GM18498 (cell line): ENCODE results near the gene ATP11A.

Source experiments
- ATAC-seq: cut with Tn5 transposase; IDR thresholded peaks from one replicate; pipeline ENCODE4 v1.9.1; 2021; ENCODE audit warnings: mild to moderate bottlenecking, moderate library complexity; ENCODE audit not compliant: unreplicated experiment

The ATP11A gene

DNA sequence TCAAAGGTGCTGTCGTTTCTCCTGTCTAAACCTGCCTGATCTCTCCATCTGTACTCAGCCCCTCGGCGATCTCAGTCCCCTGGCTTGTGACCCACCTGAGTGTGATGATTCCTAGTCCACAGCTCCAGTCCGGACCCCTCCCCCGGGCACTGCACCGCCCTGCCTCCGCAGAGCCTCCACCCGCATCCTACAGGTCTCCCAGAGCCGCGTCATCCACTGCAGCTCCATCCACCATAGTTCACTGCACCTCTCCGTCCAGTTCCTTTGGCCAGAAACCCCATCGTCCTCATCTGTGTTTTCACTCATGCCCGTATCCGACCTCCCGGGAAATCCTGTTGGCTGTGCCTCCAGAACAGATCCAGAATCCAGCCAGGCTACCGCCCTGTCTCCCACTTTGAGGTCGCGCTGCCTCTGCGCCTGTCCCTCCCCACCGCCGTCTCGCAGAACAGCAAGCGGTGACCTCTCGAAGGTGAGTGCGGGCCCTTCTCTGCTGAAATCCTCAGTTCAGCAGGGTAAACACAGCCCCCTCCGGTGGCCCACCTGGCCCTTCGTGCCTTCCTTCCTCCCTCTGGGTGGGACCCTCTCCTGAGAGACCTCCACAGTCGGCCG lies 227.3 kb downstream of the ATP11A start:
- ATAC-seq: no peak

DNA sequence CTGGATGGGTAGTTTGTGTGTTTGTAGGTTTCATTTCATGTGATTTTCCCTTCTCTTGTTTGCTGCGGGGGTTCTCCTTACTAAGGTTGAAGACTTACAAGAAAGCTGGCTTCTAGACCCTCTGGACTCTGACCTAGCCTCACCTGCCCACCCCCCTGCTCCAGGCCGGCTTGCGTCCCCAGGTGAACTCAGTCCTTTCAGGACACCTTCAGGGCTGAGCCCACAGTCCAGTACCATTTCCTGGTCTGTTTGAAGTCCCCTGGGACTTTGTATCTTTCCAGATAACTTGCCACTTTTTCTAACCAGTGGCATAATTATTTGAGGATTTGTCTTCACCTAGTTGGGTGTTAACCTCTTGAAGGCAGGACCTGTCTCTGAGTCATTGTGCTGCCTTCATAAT lies 227.9 kb downstream of the ATP11A start:
- no peak for ATAC-seq

DNA sequence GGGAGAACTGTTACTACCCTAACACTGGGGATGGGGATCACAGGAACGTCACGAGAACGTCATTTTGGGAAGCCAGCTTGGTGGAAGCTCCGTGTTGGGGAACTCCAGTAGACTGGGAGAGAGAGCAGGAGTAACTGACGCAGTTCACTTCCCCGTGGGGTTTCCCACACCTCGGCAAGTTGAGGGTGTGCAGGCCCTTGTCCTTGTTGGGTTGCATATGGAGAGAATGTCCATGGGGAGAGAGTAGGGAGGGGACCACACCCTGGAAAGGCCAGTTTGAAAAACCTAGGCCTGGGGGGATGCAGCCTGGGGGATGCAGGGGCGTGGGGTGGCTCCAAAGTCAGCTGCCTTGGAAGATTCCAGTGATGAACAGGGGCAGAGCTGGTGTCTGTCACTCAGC lies 228.4 kb downstream of the ATP11A start:
- ATAC-seq: no peak

DNA sequence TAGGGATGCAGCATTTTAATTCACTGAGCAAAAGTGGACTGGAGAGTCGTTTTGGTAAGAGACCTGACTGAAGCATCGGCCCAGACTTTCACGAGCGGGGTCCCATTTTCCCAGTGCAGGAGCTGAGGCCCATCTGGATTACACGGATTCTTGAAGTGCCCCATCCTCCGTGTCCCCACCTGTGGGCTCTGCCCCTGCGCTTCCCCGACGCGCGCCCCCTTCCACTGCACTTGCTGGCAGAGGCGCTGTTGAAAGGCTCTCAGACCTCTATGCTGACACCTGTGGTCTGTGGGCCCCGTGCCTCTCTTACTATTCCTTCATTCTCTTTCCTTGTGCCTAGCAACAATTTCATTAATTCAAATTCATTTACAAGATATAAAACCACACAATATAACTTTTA lies 228.9 kb downstream of the ATP11A start:
- no peak for ATAC-seq

DNA sequence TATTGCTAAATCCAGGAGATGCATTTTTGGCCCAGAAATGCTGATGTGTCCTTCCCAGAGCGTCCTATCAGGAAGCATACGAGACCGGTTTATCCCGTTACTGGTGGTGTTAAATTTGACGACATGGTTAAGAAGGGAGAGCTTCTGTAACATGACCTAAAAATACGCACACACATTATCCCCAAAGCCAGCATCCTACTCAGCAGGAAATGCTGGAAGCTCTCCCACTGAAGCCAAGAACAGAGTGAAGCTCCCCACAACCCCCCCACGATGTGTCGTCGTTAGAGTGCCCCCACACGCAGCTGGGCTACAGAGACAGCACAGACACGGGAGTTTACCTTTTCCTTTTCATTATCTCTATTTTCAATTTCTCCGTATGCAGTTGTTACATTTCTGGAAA lies 234.1 kb downstream of the ATP11A start:
- no peak for ATAC-seq

DNA sequence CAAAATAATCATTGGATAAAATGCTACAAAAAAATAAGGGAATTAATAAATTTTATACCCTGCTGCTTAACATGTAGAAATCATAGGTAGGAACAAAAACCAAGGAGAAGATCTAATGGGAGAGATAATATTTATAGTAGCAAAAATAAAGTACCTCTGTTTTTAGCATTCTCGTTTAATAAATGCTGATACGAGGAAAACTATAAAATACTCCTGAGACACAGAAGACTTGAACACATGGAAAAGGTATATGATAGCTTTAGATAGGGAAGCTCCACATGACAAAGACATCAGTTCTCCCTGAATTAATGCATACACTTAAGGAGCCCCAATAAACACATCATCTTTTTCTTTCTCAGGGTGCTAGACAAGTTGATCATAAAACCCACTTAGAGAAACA lies 234.5 kb downstream of the ATP11A start:
- no peak for ATAC-seq

DNA sequence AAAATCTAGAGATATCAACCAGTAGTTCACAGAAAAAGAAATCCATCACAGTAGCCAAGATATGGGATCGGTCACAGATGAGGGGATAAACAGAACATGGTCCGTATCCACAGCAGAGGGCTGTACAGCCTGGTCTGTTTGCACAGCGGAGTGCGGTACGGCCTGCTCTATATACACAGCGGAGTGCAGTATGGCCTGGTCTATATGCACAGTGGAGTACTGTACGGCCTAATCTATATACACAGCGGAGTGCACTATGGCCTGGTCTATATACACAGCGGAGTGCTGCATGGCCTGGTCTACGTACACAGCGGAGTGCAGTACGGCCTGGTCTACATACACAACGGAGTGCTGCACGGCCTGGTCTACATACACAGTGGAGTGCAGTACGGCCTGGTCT lies 236.2 kb downstream of the ATP11A start:
- no peak for ATAC-seq

DNA sequence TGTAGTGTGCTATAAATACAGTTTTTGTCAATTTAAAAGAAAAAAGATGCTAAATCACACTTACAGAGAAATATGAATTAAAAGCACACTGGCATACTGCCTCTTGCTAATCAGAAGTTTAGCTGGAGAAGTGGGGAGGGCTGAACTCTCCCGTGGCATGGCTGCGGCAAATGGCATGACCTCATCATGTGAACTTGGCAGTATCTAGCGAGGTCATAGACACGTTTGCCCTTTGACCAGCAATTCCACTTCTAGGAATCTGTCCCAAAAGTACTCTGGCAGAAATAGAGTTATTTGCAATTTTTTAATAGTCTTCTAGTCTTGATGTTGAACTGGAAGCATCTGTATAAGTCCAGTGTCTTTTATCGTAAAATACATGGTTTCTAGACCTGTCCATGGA lies 237.2 kb downstream of the ATP11A start:
- no peak for ATAC-seq

DNA sequence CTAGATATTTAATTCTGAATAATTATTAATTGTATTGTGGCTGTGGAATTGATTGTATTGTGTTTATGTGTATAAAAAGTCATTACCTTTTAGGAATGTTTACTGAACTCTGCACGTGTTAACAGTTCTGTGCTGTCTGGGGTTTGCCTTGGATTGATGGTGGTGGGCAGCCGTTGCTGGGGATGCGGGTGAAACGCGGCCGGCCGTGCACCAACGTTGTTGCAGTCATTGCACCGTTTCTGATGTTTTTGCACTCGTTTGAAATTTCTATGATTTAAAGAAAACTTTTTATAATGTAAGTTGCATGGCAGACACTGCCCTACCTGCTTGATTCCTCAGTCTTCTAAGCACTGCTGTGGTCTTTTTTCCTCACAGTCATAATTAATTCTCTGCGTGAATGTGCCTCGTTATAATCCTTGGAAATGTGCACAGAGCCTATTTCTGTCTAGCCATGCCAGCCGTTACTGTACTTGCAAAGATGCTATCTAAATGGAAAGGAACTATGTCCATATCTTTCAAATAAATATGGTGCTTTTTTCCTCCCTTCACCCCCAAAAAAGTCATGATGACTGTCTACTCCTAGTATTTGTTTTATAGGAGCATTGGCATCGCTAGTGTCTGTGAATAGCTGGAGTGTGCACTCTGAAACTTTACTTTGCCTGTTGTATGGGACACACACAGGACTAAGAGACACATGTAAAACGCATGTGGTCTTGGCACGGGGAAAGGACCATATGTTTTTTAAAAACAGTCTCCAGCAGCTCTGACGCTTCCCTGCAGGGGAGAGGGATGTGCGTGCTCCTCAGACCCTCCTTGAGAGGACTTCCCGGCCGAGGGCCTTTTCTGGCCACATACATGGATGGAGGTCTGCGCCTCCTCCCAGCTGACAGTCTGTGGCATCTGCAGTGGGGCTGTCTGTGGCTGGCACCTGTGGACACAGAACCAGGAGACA lies 238.5 kb downstream of the ATP11A start:
- no peak for ATAC-seq

DNA sequence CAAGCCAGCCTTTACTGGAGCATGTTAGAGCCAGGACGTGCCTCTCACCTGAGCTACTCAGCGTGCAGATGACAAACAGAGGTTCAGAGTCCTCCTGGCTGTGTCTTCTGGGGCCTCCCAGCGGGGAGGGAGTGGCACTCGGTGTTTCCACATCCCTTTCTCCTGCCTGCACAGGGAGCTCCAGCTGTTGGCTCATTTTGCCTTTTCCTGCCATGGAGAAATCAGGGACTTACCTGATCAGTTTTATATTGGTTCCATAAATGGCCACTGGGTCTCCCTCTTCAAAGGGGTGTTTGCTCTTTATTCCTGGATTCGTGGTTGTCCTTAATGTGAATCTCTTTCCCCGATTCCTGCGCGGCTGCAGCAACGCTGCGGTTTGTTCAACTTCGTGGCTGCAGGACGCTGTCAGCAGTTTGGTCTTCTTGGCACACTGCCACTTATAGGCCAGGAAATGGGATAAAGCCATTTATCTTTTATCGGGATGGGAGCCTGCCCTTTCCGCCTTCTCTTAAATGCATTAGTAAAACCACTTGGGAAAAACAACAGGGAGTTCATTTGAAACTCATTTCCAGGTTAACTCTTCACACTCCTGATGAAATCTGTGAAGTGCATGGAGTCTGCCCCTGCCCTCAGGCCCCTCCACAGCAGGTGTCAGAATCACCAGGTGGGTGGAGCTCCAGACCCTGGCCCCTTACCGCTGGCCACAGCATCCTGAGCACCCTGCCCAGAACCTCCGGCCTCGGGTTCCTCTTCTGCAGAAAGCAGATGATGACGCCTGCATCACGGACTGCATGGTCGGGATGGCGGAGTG lies 239.3 kb downstream of the ATP11A start:
- ATAC-seq: no peak

DNA sequence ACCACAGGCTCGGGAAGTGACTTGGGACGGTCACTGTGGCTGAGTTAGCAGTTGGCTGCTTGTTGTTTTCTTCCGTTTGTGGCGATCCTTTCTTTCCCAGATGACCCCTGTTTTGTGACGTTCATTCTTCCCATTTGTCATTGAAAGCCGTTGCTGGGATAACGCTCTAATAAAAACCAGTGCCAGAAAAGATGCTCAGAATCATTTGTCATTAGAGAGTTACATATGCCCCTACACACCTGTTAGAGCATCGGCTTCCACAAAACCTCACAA lies 239.9 kb downstream of the ATP11A start:
- no peak for ATAC-seq

DNA sequence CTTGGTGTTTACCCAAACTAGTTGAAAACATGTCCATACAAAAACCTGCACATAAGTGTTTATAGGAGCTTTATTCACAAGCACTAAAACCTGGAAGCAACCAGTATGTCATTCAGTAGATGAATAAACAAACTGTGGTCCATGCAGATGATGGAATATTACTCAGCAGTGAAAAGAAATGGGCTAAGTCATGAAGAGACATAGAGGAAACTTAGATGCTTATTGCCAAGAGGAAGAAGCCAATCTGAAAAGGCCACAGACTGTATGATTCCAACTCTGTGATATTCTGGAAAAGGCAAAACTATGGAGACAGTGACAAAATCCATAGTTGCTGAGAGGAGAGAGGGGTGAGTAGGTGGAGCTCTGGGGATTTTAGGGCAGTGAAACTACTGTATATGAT lies 240.4 kb downstream of the ATP11A start:
- ATAC-seq: no peak

DNA sequence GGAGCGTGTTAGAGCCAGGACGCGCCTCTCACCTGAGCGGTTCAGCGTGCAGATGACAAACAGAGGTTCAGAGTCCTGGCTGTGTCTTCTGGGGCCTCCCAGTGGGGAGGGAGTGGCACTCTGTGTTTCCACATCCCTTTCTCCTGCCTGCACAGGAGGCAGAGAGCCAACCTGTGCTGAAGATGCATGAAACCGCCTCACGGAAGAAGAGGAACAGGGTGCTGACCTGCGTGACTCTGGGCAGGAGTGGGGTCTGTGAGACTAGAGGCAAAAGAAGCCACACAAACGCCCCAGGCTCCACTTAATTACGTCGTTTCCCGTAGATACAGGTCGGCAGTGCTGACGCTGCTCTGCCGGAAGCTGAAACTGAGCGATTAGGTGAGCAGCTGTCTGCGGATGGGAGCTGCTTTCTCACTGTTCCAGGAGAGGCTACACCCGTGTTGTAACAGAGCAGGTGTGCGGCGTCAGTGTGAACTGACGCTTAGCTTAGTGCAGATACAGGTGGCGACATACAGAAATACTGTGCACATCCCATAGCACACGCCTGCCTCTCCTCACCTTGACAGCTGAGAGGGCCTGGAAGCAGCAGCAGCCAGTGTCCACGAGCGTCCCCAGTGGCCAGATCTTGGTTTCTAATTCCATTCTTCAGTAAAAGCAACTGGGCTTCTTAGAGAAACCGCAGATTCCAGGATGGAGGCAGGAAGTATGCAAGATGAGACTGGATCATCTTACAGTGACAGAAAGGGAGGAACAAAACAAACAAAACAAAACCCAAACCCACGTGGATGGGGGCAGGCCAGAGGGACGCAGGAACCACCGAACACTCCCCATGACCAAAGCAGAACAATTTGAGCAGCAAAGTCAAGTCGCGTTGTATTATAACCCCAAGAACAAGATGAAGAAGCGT lies 241.4 kb downstream of the ATP11A start:
- peak; percentile 58 for ATAC-seq

DNA sequence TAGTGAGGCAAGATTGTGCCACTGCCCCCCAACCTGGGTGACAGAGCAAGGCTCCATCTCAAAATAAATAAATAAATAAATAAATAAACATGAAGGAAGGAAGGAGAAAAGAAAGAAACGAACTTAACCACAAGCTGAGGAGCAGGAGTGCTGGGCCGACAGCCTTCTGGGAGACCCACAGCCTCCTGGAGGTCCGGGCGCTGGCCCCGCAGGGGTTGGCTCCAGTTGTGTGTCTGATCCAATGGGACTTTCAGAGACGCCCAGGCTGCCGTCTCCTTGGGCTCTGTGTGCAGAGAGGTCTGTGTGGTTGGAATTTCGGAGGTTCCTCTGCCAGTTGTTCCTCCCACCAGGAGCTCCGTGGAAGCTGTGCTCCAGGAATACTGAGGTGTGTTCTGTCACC lies 243.1 kb downstream of the ATP11A start:
- ATAC-seq: no peak

DNA sequence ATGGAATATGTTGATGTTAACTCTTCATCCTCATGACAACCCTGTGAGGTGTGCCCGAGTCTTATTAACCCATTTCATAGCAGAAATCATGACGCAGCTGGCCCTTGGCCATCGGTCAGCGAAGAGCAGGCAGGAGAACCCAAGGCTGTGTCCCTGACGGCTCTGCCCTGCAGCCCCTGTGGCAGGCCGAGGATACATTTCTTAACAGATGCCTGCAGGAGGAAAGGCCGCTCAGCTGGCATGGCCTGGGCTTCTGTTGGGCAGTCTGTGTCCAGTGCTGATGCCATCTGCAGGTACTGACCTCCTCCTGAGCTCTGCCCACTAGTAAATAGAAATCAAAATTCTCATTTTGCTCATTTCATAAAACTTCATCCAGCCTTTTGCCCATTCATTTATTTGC lies 243.8 kb downstream of the ATP11A start:
- no peak for ATAC-seq

DNA sequence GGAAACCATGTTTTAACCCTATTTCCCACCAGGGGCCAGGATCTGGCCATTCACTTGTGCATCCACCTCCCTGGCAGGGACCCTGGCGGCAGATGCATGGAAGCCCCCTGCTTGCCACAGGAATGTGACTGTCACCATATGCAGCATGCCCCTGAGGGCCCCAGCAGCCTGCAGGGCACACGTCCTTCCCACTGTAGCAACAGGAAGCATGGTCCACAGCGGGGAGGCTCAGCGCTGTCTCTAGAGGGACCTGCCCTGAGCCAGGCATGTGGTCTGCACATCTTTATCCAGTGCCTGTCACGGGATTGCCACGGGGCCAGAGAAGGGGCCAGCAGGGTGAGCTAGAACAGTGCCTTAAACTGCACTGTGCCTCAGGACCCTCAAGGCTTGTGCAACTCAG lies 244.2 kb downstream of the ATP11A start:
- ATAC-seq: no peak
